NCI-H526 (cell line): ENCODE data around the gene NUTM2F.
"Not testable (repeated sequence)": the region's sequence is repeated elsewhere in the genome, so short reads cannot be mapped to it uniquely, and the experiment has no call there.

Experiments used
- DNase-seq, 2 experiments: peaks; one replicate each; lab custom pipeline; 2025; lab: John Stamatoyannopoulos, UW

The NUTM2F gene, protein sequence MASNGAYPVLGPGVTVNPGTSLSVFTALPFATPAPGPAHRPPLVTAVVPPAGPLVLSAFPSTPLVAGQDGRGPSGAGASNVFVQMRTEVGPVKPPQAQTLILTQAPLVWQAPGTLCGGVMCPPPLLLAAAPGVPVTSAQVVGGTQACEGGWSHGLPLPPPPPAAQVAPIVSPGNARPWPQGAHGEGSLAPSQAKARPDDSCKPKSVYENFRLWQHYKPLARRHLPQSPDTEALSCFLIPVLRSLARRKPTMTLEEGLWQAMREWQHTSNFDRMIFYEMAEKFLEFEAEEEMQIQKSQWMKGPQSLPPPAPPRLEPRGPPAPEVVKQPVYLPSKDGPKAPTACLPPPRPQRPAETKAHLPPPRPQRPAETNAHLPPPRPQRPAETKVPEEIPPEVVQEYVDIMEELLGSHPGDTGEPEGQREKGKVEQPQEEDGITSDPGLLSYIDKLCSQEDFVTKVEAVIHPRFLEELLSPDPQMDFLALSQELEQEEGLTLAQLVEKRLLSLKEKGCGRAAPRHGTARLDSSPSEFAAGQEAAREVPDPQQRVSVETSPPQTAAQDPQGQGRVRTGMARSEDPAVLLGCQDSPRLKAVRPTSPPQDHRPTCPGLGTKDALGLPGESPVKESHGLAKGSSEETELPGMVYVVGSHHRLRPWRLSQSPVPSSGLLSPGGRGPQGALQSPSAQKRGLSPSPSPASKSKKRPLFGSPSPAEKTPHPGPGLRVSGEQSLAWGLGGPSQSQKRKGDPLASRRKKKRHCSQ

DNA sequence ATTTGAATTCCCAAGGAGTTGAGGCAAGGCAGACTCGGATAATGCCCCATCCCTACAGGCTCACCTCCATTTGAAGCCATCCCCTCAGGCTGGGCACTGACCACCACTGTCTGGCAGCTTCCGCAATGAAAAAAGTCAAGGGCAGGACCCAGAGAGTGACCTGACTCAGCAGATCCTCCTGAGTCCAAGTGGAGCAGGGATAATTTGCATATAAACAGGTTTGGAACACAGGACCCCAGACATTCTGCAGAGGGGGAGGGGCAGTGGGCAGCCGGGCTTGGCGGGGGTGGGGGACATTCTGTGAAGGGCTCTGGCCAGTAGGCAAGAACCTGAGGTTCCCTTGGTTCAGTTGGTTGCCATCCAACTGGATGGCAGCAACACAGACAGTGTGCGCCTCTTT lies at the start of gene NUTM2F:
Gene NUTM2F, minus strand, starts transcription at position 101 of the 400 bp plus-strand sequence. Its CDS starts 21 bp downstream, at position 80.
- DNase-seq: not testable (repeated sequence)

DNA sequence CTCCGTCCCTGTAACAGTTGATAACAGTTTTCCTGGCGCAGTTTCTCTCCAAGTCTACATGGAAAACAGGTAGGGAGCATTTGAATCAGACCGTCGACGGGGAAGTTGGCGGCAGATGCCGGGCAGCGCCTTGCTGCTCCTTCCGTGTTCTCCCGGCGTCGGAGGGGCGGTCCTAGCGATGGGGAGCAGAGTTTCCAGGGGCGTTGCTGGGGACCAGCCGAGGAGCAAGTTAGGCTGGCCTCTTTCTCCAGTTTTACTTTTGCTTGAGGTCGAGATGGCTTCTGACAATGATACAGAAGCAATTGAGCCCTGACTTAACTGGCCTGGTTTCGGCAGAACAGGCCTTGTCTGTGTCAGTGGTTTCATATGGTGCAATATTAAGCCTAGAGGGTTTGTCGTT lies 46.8 kb upstream of the NUTM2F start:
- not testable (repeated sequence) for DNase-seq

DNA sequence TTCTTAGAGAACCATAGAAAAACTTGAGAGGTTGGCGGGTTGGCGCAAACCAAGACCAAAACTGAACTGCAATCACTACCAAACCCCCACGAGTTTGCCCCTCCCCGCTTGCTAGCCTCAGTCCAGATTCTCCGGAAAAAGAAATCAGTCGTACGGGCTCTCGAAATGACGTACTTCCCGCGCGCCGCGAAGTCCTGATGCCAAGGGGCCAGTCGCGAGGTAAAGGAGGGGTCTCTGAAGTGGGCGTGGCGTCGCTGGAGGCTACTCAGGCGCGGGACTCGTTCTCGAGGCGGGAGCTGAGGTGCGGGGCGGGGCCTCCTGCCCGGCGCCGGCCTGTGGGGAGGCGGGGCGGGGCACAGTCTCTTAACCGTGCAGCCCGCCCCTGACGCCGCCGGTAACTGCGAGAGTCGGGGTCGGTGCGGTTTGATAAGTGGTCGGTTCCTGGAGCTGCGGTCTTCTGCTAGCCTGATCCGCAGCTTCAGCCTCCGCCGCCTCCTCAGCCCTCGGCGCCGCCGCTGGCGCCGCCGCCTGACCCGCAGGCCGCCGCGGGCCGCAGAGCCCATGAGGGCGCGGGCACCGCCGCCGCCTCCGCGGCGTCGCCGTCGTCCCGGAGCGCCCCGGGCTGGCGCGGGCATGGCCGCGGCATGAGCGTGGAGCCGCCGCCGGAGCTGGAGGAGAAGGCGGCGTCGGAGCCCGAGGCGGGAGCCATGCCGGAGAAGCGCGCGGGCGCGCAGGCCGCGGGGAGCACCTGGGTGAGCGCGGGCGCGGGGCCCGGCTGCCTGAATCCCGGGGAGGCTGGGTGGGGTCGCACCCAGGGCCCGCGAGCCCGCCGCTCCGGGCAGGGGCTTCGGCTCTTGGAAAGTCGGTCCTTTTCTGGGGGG lies 46.0 kb upstream of the NUTM2F start:
- peak; percentile 86 to 90 for DNase-seq

DNA sequence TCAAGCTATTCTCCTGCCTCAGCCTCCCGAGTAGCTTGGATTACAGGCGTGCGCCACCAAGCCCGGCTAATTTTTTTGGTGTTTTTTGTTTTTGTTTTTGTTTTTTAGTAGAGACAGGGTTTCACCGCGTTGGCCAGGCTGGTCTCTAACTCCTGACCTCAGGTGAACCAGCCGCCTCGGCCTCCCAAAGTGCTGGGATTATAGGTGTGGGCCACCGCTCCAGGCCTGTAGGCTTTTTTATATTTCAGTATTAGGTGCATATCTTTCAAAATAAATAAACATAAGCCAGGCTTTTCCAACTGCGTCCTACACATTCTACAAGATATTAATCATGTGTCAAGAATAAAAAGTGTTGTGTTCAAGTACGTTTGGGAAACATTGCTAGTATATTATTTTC lies 45.3 kb upstream of the NUTM2F start:
- not testable (repeated sequence) for DNase-seq

DNA sequence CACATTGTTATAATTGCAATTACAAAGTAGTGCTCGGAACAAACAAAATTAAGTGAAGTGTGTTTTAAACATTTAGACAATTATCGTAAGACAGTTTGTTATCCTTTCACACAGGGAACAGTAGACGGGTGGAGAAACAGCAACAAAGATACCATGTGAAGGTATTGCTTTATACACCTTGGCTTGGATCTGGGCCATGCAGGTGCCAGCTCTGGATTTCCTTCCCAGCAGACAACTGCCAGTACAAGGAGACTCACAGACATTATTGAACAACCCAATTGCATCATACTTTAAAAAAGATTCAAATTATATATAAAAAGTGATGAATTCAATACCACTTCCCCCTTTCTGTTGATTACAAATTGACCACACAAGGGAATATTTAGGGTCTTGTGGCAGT lies 41.8 kb upstream of the NUTM2F start:
- DNase-seq: not testable (repeated sequence)

DNA sequence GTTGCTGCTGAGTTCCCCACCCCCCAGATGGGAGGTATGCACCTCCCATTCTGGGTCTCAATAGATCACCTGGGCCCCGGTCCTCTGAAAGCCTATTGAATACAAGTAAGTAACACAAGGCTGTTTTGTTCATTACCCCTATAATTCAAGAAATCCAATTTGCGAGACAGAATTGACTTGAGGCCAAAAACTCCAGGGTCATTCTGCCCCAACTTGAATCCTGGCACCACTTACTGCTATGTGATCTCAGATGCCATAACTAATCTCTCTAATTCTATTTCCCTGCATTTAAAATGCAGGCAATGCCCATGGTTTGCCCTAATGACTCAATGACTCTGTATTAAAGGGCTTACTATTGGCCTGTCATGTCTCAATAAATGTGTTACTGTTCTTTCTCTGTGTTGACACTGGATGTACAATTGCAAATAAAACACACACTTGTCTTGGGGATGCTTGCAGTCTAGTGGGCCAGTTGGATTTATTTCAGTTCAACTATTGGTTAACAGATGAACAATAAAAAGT lies 35.7 kb upstream of the NUTM2F start:
- DNase-seq: not testable (repeated sequence)

DNA sequence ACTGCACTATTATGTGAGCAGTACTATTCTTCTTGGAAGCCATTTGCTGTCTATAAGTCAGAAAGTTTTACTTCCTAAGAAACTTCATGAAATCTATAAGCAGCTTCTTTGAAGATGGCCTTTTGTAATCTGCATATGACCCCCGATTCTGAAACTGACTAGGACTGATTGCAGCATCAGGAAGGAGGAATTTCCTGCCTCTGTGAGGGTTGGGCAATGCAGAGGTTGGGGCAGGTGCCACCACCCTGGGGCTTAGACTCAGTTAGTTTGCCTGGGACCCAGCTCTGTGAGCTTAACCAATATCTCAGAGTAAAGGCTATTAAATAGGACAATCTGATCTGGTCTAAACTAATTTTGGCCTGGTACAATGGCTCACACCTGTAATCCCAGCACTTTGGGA lies 28.7 kb upstream of the NUTM2F start:
- DNase-seq: not testable (repeated sequence)

DNA sequence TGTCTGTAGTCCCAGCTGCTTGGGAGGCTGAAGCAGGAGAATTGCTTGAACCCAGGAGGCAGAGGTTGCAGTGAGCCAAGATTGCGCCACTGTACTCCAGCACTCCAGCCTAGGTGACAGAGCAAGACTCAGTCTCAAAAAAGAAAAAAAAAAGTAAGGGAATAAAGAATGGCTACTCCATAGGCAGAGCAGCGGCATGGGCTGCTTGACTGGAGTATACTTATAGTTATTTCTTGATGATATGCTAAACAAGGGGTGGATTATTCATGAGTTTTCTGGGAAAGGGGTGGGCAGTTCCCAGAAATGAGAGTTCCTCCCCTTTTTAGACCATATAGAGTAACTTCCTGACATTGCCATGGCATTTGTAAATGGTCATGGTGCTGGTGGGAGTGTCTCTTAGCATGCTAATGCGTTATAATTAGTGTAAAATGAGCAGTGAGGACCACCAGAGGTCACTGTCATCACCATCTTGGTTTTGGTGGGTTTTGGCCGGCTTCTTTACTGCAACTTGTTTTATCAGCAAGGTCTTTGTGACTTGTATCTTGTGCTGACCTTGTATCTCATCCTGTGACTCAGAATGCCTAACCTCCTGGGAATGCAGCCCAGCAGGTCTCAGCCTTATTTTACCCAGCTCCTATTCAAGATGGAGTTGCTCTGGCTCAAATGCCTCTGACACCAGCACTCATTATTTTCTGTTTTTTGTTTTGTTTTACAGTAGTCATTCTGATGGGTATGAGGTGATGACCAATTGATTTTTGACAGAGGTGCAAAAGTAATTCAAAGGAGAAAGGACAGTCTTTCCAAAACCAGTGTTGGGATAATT lies 23.7 kb upstream of the NUTM2F start:
- not testable (repeated sequence) for DNase-seq

DNA sequence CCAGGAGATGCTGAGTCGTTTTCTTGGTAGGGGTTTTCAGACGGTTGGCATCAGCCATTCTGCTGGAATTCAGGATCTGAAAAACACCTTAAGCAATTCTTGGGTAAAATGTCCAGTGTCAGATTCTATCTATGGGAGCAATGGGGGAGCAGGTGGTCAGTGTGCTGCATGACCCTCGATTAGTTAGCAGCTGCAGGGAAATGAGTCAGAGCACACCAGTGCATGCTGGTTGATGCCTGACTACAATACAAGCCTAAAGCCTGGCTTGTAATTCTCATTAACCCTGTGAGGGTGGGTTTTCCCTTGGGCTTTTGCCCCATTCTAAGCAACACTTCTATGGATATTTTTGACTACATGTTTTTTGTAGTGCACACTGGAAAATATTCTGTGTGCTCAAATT lies 20.3 kb upstream of the NUTM2F start:
- not testable (repeated sequence) for DNase-seq

DNA sequence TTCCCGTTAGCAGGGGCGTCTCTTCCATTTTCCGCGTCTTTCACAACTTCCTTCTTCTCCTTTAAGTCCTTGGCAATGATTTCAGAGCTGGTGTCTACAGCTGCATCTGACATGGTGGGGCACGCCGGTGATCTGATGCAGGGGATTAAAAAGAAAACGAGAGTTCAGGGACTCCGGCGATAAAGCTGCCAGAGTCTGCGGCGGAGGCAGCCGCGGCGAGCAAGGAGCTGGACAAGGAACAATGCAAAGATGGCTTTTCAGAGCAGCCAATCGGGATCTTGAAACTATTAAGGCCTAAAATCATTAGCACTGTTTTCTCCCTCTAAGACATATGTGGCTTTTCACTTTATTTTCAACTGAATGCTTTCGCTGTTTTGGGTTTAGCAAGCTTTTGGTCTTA lies 19.0 kb upstream of the NUTM2F start:
- not testable (repeated sequence) for DNase-seq

DNA sequence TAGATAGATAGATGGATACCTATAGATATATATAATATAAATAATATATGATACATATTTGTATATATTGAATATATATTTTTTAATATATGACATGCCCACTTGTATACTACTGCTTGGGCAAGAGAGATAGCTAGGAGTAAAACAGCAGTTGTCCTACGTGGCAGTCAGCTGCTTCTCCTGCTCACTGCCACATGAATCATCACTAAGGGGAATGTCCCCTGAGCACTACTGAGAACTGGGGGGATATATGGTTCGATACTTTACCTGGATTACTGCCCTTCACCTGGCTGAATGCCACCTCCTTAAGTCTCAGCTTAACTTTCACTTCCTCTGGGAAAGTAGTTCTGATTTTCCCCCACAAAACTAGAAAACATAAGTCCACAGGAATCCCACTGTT lies 13.3 kb upstream of the NUTM2F start:
- DNase-seq: not testable (repeated sequence)

DNA sequence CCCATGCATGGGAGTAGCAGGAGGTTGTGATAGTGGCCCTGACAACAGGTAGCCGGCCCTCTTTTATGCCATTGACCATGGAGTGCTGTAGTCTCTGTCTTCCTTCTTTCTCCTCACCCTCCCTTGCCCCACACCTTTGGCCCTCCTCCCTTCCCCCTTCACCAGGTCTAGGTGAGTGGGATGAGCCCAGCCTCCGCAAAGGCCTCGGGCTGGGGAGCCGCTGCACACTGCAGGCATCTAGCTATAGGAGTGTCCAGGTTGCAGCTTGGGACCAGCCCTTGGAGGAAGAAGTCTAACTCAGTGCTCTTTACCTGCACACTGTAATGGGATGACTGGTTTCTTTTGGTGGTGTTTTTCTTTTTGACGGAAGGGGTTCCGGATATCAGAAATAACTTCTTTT lies 12.3 kb upstream of the NUTM2F start:
- DNase-seq: not testable (repeated sequence)

DNA sequence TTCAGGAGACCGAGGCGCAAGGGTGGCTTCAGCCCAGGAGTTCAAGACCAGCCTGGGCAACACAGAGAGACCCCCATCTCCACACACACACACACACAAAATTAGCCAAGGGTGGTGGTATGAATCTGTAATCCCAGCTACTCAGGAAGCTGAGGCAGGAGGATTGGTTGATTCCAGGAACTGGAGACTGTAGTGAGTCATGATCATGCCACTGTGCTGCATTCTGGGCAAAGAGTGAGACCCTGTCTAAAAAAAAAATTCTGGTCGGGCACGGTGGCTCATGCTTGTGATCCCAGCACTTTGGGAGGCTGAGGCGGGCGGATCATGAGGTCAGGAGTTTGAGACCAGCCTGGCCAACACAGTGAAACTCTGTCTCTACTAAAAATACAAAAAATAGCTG lies 11.2 kb upstream of the NUTM2F start:
- DNase-seq: not testable (repeated sequence)

DNA sequence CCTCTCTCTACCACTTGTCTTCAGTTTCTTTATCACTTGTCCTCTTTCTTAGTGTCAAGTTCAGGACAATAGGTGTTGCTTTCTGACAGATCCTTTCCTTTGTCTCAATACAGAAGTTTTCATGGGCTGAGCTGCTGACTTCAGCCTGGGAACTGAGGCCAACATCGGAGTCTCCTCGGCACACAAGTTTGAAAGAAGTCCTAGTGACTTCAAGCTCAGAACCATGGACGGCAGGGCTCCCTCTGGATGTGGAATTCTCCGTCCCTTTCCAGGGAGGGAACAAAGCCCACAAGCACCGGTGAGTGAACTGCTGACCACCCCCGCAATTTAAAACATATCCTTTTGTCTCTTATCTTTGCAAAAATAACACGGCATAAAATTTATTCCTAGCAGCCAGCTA lies 10.3 kb upstream of the NUTM2F start:
- not testable (repeated sequence) for DNase-seq

DNA sequence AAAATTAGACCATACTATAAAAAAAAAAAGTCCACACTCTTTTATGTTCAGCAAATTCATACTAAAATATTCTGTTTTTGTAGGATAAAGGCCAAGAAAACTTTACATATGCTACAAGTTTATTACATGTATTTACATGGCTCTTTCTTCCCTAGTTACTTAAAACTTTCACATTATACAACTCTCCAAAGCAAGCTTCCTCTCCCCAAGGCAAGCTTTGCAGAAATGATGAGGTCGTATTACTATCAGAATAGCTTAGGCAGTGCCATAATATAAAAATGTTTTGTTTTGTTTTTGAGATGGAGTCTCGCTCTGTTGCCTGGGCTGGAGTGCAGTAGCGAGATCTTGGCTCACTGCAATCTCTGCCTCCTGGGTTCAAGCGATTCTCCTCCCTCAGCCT lies 8.0 kb upstream of the NUTM2F start:
- not testable (repeated sequence) for DNase-seq

DNA sequence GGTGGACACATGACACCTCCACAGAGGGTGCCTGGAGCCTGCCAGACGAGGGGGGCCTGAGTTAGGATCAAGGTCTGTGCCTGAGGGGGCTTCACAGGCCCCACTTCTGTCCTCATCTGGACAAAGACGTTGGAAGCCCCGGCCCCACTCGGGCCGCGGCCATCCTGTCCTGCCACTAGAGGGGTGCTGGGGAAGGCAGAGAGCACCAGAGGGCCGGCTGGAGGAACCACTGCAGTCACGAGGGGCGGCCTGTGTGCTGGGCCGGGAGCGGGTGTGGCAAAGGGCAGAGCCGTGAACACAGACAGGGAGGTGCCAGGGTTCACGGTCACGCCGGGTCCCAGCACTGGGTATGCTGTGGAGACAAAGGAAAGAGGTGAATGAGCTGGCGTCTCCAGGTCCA lies 2.9 kb downstream of the NUTM2F start:
- DNase-seq: not testable (repeated sequence)

DNA sequence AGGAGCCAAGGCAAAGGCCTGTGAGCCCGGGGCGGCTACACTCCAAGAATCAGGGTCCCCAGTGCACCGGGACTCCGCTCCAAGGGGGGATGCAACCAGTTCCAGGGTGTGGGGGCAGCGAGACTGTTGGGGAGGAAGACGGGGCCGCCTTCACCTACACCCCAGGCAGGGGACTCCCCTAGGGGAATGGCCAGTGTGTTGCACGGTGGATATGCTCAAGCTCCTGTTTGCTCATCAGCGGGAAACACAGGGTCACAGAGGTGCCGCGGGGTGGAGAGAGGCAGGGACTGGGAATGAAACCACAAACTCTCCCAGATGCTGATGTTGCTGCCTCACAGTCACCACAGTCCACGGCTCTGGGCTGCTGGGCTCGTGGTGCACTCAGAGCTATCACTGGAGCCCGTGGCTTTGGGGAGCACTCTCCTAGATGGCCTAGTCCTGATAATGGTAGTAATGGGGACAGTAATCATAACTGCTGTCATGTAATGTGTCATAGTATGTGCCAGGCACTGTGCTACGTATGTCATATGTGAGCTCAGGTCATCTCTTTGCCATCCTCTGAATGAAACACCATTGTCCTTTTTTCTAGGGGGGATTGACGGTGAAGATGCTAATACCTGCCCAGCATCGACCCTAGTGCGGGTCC lies 5.2 kb downstream of the NUTM2F start:
- DNase-seq: not testable (repeated sequence)

DNA sequence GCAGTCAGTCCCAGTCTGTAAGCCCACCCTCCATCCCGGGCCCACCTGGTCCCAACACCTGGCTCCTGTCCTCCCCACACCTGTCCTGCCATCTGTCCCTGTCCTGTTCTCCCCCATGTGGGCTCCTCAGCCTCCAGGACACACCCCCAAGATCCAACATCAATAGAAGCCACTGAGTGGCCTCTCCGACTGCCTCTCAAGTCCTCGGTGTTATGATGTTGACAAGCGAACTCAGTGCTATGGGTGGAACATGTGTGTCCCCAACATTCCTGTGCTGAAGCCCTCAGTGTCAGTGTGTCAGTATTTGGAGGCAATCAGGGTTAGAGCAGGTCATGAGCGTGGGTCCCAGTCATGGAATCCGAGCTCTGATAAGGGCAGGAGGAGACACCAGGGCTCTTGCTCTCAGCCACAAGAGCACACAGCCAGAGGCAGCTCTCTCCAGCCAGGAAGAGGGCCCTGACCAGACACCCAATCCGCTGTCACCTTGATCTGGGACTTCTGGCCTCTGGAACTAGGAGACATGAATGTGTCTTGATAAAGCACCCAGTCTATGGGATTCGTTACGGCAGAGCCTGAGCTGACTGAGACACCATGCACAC lies 6.0 kb downstream of the NUTM2F start:
- DNase-seq: not testable (repeated sequence)

DNA sequence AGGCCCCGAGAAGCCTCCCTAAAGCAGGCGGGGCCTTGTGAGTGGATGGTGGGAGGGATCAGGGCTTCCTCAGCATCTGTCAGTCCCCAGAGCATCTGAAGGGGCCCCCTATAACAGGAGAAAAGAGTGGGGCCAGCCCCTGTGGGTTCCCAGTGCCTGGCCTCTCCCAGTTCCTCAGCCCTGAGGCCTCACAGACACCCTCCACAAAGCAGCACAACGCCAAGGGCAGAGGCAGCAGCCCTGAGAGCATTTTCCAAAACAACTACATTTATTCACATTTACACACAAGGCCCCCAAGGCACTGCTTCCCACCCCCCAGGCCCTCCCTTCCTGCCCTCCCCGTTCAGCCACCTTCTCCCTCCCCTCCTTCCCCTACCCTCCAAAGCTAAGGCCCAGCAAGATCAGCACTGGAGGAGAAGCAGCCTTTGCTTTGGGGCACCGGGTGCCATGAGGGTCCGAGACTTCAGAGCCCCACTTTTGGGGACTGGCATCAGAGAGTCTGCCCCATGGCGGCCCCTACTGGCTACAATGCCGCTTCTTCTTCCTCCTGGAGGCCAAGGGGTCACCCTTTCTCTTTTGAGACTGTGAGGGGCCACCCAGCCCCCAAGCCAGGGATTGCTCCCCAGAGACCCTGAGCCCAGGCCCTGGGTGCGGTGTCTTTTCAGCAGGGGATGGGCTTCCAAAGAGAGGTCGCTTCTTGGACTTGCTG lies 10.3 kb downstream of the NUTM2F start:
- DNase-seq: not testable (repeated sequence)
